Stimulated activated CD4-positive, alpha-beta T cell treated with anti-CD3 and anti-CD28 coated beads, Interleukin-4, amount 100 ng/mL, for 48 hours (primary cell): ENCODE measurements around the gene ACACA.

ENCODE experiments used
- DNase-seq, 2 donors: peaks; one replicate each; pipeline ENCODE4 v3.0.0-alpha.2; 2020; ENCODE audit warnings: low read depth in 2 of 2

The ACACA gene

GRCh38 chr17:37292429-37293139 lies 114.1 kb downstream of the ACACA start:
- DNase-seq = no peak

DNA sequence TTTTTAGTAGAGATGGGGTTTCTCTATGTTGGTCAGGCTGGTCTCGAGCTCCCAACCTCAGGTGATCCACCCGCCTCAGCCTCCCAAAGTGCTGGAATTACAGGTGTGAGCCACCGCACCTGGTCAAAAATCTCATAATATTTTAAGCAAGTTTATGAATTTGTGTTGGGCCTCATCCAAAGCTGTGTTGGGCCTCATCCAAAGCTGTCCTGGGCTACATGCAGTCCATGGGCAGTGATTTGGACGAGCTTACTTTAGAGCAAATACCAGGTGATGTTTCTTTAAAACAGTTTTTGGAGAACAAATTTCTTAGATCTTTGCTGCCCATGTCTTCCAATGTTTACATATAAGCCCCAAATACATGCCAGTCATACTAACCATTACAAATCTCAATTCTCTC lies 115.3 kb downstream of the ACACA start:
- no peak for DNase-seq

GRCh38 chr17:37286430-37286829 lies 120.2 kb downstream of the ACACA start:
- DNase-seq = no peak

- no peak for DNase-seq
Observed at GRCh38 chr17:37284191-37284590, 122.4 kb downstream of the ACACA start.

- no peak for DNase-seq
Observed at GRCh38 chr17:37283414-37283961, 123.1 kb downstream of the ACACA start.

GRCh38 chr17:37280841-37281240 lies 125.8 kb downstream of the ACACA start:
- DNase-seq = no peak

DNA sequence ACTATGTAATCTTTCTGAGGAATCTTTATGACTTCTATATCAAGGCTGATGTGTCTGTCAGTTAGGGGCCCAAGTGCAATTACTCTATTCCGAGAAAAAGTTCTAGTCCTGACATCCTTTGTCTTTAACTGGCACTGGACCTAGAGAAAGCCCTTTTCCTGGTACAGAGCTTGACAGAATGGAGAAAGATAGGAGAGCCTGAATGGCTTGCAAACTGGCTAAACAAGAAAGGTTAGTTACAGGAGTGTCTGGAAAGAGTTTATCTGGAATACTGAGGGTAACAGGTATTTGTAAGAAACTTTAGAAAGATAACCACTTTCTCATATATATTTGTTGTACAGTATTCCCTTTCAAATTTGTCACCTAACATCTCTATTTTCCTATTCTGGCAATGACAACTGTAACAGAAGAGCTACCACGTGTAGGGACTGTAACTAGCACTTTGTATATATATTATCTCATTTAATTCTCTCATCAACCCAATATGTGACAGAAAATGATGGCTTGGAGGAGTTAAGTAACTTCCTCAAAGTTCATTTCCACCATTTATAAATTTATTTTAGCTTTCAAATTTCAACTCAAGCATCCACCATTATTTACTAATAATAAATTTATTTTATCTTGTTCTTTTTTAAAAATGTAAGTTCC lies 128.3 kb downstream of the ACACA start:
- no peak for DNase-seq

DNA sequence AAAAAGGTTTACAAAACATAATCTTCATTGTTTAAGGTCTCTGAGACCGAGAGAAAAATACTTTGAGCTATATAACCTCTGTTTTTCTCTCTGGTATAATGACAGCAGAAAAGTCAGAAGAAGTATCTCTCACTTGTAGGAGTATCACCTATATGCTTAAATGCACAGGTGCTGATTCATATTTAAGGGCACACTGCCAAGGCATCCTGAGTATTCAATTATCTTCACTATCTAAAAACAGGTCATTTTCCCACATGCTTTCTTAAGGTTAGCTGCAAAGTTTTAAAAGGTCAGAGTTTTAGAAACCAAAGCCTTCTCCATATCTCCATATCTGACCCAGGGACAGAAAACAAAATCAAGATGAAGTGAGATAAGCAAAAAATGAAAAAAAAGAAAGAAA lies 130.2 kb downstream of the ACACA start:
- DNase-seq = no peak

GRCh38 chr17:37274461-37274860 lies 132.2 kb downstream of the ACACA start:
- DNase-seq = no peak

DNA sequence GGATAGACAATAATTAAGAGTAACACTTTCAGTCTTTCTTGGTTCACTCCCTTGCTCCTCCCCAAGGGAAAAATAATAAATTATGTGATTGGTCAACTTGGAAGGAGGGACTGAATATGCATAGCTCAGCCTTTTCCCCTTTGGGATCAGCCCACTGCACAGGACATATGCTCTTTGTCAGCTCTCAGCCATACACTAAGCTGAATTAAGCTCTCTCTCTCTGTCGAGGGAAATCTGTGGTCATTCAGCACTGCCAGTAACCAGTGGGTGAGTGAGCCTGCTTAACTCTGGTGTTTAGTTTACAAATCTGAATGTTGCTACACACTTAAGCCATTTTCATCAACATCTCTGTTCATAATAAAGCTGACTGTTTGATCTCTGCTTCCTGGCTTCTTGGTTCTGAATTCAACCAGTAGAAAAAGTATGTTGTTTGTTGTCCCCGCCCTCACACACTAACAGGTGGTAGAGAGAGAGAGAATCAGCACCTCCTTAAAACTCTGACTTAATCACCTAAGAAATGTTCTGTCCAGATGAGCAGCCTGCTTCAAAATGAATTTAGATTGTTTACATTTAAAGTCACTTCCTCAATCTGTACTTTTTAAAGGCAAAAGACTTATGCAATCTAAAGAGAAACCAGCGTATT lies 133.1 kb downstream of the ACACA start:
- DNase-seq = no peak

GRCh38 chr17:37265446-37266173 lies 141.0 kb downstream of the ACACA start:
- no peak for DNase-seq

- no peak for DNase-seq
Observed at GRCh38 chr17:37261286-37261685, 145.3 kb downstream of the ACACA start.

DNA sequence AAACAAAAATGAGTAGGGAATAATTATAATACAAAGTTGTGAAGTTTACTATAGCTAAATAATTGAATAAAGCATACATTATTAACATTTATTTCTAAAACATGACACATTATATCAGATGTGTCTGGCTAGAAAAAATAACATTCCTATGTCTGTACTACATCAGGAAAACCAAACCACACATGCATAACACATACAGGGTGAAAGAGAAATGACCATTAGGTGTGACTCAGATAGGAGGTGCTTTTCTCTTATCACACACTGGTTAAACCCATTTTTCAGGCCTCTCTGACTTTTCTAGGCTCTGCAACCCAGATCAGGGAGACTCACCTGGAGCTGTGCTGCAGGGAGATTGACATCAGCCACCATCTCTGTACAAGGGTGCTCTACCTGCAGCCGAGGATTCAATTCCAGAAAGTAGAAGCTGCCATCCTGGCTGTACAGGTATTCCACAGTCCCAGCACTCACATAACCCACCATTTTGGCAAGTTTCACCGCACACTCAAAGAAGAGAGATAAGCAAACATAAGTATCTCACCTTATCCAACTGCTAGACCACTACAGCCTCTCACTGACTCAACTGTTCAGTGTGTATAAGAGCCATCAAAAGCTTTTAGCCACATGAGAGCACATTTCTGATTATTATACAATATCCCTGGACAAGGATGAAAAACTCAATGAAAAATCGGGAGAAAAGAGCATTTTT lies 147.5 kb downstream of the ACACA start:
- DNase-seq = no peak

DNA sequence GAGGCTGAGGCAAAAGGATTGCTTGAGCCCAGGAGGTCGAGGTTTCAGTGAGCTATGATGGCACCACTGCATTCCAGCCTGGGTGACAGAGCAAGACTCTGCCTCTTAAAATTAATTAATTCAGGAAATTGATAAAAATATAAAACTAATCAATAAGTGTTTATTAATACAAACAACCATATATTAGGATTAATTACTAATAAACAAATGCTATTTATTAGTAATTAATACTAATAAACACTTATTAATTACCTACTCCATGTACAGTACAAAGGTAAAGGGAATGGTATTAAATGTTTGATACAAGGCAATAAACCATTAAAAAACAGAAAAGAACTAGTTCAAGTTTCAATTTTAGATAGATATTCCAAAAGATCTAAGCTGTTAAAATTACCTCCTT lies 150.0 kb downstream of the ACACA start:
- no peak for DNase-seq

DNA sequence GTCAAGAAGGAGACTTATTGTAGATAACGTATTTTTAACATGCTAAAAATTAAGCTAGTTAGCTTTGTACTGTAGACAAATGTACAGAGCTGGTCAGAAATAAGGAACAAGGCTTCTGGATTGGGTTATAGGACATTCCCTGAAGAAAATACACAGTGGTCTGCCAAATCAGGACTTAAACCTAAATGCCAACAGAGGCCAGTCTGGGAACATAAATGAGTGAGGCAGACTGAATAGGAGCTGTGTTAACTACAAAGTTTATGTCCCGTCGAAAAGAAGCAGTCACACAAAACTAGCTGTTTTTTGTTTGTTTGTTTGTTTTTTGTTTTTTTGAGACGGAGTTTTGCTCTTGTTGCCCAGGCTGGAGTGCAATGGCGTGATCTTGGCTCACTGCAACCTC lies 151.2 kb downstream of the ACACA start:
- DNase-seq = no peak

- DNase-seq = no peak
Observed at GRCh38 chr17:37247825-37248224, 158.8 kb downstream of the ACACA start.

DNA sequence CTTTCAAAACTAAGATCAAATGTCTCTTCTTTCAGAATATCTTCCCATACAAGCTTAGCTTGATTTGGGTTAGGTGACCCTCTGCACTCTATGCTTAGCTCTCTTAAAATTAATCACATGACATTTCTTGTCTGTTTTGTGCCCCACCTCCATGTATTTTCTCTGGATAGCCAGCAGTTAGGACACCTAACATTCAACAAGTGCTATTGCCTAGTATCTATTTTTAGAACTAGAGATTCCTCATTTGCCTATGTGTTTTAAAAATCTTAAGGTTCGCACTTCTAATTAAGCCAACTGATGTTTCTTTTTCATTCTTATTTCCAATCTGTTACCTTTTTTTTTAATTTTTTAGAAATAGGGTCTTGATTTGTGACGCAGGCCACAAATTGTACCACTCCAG lies 160.6 kb downstream of the ACACA start:
- no peak for DNase-seq

DNA sequence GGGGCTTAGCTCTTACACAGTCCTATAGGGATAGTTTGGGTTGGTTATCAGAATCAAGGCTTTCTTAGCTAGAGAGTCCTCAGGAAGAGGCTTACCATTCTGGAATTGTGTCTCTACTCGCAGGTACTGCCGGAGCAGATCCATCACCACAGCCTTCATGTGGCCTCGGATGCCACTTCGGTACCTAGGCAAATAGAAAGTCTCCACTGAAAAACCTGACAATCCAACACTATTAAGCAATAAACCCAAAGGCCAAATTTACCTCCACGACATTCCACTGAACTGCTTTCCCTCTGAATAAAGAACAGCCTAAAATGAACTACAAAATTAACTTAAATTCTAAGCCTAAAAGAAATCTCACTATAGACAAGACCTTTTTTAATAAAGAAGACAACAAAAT lies 166.3 kb downstream of the ACACA start:
- no peak for DNase-seq

- no peak for DNase-seq
Observed at GRCh38 chr17:37239690-37240334, 166.8 kb downstream of the ACACA start.

DNA sequence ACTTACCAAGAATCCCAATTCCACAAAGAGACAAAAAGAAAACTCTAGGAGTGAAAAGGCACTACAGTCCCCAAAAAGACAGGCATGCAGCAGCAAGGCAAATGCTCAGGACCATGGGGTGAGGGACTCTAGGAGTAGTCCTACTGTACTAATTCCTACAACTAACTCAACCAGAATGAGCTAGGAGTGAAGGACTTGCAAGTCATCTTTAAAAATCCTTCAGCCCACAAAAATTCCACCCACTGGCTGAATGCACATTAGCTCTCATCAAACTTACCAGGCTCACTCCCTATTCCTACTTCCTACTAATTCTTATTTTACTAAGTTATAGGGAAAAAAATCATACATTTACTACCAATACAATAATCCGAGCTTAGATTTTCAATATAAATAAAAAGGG lies 172.5 kb downstream of the ACACA start:
- no peak for DNase-seq

- no peak for DNase-seq
Observed at GRCh38 chr17:37233036-37233435, 173.6 kb downstream of the ACACA start.
